ENCODE data around the gene ABHD5.

ABHD5 gene

GRCh38 chr3:43726521-43726920, 35.8 kb downstream of the ABHD5 start:
- DNase-seq: no peak

GRCh38 chr3:43727930-43728329, 37.2 kb downstream of the ABHD5 start:
- DNase-seq: no peak

- DNase-seq: no peak
These were observed 37.7 kb downstream of the ABHD5 start for GRCh38 chr3:43728476-43728875.

- no peak for DNase-seq
These were observed 38.2 kb downstream of the ABHD5 start for GRCh38 chr3:43728947-43729346.

- DNase-seq: no peak
These were observed 39.1 kb downstream of the ABHD5 start for GRCh38 chr3:43729707-43730414.

- DNase-seq: no peak
These were observed 42.1 kb downstream of the ABHD5 start for GRCh38 chr3:43732747-43733425.

GRCh38 chr3:43733459-43734384, 43.0 kb downstream of the ABHD5 start:
- DNase-seq: no peak

- DNase-seq: no peak
These were observed 43.9 kb downstream of the ABHD5 start for GRCh38 chr3:43734685-43735084.

GRCh38 chr3:43735618-43736017, 44.9 kb downstream of the ABHD5 start:
- no peak for DNase-seq

- DNase-seq: no peak
These were observed 46.1 kb downstream of the ABHD5 start for GRCh38 chr3:43736558-43737440.

GRCh38 chr3:43738305-43738704, 47.6 kb downstream of the ABHD5 start:
- no peak for DNase-seq

GRCh38 chr3:43742920-43743319, 52.2 kb downstream of the ABHD5 start:
- no peak for DNase-seq

GRCh38 chr3:43747641-43748040, 56.9 kb downstream of the ABHD5 start:
- DNase-seq: no peak

GRCh38 chr3:43748179-43748578, 57.4 kb downstream of the ABHD5 start:
- DNase-seq: no peak

GRCh38 chr3:43748645-43749044, 57.9 kb downstream of the ABHD5 start:
- no peak for DNase-seq

- DNase-seq: no peak
These were observed 62.2 kb downstream of the ABHD5 start for GRCh38 chr3:43752905-43753304.

- DNase-seq: no peak
These were observed 63.3 kb downstream of the ABHD5 start for GRCh38 chr3:43753741-43754715.

GRCh38 chr3:43755516-43756200, 64.9 kb downstream of the ABHD5 start:
- DNase-seq: peak in 1 of 2 donors; percentile 53

- no peak for DNase-seq
These were observed 67.1 kb downstream of the ABHD5 start for GRCh38 chr3:43757666-43758321.

Measured in CD4-positive, alpha-beta T cell treated with Interferon alpha-2 for 1 hour (primary cell).